Measurements from ENCODE around the gene NTN1. TPM values are rescaled to one million over a fixed set of nuclear protein-coding genes. Genes with fewer than 3 reads are reported as not detected.

The NTN1 gene
- total RNA-seq, 3 donors from 2014 or later (not counting 1 experiment from before 2014, with no cell fraction given): 0.12 to 0.15 (median 0.14) TPM

DNA sequence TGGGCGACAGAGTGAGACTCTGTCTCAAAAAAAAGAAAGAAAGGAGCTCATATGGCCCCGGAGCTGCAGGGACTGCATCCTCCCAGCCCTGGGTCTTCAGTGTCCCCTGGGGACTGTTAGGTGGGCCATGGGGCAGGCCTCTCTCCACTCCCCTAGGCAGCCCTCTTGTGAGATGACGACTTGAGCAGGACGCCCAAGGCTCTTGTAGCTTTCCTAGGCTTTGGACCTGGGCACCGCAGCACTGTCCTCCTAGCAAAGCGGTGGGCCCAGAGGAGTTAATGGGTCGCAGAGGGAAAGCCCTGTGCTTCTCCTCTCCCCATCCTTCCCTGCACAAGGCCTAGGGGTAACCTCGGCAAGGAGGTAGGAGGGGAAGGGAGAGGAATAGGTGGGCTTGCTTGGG is 202.2 kb downstream of the NTN1 start:
- no peaks in the 10 kb centered on the region for H3K36me3 ChIP-seq (ENCODE audit: control insufficient read depth, insufficient read depth, low read length)
- Mint-ChIP-seq H3K36me3 (no peaks in the 10 kb centered on the region), H3K27me3 (ENCODE audit: low read depth in 2 of 2) (no peaks in the 10 kb centered on the region), H3K27ac (no peak overlapping the region), H3K4me1 (no peaks in the 10 kb centered on the region), H3K4me3 (no peak overlapping the region), H3K9me3 (no peaks in the 10 kb centered on the region)
- DNase-seq: no peak
- intact Hi-C loops (cut with micrococcal nuclease): no loop called here
- no peaks in the 10 kb centered on the region for H3K27me3 ChIP-seq (ENCODE audit: control insufficient read depth, insufficient read depth, low read length)
- WGBS (ENCODE audit: insufficient coverage): 84% methylated on average over 7 of the region's 8 CpGs
- no peaks in the 10 kb centered on the region for H3K9me3 ChIP-seq (ENCODE audit: control insufficient read depth, insufficient read depth, low read length)
- no peak overlapping the region for H3K4me3 ChIP-seq (ENCODE audit: low read length)
- no peaks in the 10 kb centered on the region for H3K4me1 ChIP-seq (ENCODE audit: control insufficient read depth, insufficient read depth, low read length)
- no peak for TF ChIP-seq CTCF (IDR thresholded peaks at IDR 0.05)
- H3K27ac ChIP-seq (ENCODE audit: low read length): no peak overlapping the region
- ATAC-seq: no peak

DNA sequence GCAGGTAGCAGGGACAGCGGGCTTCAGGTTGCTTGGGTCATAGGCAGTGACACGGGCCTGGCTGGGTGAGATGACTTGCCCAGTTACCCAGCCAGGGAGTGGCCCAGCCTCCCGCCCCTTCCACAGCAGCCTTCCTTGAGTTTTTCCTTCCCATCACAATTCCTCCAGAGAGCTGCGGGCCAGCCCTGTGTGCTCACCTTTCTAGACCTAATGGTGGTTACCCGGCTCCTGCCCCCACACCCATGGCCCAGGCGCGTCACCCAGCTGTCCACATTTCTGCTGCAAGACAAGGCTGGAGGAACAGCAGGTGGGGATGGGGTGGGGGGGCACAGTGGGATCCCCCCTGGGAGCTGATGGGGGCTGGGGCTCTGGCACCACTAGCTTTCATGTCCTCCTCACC is 203.2 kb downstream of the NTN1 start:
- TF ChIP-seq CTCF (IDR thresholded peaks at IDR 0.05): no peak
- no peaks in the 10 kb centered on the region for H3K27me3 Mint-ChIP-seq (ENCODE audit: low read depth in 2 of 2)
- no peaks in the 10 kb centered on the region for H3K9me3 Mint-ChIP-seq
- intact Hi-C loops (cut with micrococcal nuclease): no loop called here
- no peak overlapping the region for H3K27ac Mint-ChIP-seq
- Histone ChIP-seq H3K27ac (ENCODE audit: low read length) (no peak overlapping the region), H3K4me1 (ENCODE audit: control insufficient read depth, insufficient read depth, low read length) (no peaks in the 10 kb centered on the region), H3K9me3 (ENCODE audit: control insufficient read depth, insufficient read depth, low read length) (no peaks in the 10 kb centered on the region), H3K27me3 (ENCODE audit: control insufficient read depth, insufficient read depth, low read length) (no peaks in the 10 kb centered on the region), H3K4me3 (ENCODE audit: low read length) (no peak overlapping the region), H3K36me3 (ENCODE audit: control insufficient read depth, insufficient read depth, low read length) (no peaks in the 10 kb centered on the region)
- H3K36me3 Mint-ChIP-seq: no peaks in the 10 kb centered on the region
- DNase-seq: no peak
- no peak for ATAC-seq
- 95% methylated on average over 7 of the region's 7 CpGs for WGBS (ENCODE audit: insufficient coverage)
- H3K4me3 Mint-ChIP-seq: no peak overlapping the region
- no peaks in the 10 kb centered on the region for H3K4me1 Mint-ChIP-seq

DNA sequence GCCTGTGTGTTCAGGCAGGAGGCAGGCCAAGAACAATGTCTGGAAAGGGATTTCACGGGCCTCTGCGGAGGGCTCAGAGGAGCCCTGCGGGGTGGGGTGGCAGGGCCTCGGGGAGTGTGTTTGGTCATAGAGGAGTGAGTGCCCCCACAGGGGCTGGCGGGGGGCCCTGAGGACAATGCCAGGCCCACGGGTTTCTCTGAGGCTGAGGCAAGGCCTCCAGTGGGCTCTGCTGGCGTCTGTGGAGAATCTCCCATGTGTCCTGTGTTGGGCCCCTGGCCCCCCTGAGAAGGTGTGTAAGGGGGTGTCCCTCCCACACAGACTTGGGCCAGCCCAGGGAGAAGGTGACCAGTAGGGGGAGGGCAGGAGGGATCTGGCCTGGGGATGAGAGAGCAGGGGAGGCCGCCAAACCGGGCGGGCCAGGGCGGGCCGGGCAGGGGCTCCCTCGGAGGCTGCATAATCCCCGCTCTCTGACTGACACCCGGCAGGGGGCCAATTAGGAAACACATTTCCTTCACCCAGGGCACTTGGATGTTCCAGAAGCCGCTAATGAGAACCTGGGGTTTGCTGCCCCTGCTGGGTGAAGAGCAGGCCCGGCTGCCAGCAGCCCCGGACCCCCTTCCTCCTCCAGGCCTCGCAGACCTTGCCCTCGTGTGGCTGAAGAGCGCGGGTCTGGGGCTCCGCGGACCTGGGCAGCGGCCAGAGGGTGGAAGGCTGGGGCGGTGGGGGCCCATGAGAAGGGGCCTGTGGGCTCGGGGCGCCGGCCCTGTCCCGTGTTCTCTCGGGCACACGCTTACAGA is 204.2 kb downstream of the NTN1 start:
- no peaks in the 10 kb centered on the region for H3K4me1 Mint-ChIP-seq
- 91% methylated on average over 32 of the region's 32 CpGs for WGBS (ENCODE audit: insufficient coverage)
- ATAC-seq: no peak

More for the DNA sequence above, 204.2 kb downstream of the NTN1 start:
- no peaks in the 10 kb centered on the region for H3K36me3 Mint-ChIP-seq
- Histone ChIP-seq H3K27me3 (ENCODE audit: control insufficient read depth, insufficient read depth, low read length) (no peaks in the 10 kb centered on the region), H3K36me3 (ENCODE audit: control insufficient read depth, insufficient read depth, low read length) (no peaks in the 10 kb centered on the region), H3K27ac (ENCODE audit: low read length) (no peak overlapping the region), H3K9me3 (ENCODE audit: control insufficient read depth, insufficient read depth, low read length) (no peaks in the 10 kb centered on the region), H3K4me1 (ENCODE audit: control insufficient read depth, insufficient read depth, low read length) (no peaks in the 10 kb centered on the region), H3K4me3 (ENCODE audit: low read length) (no peak overlapping the region)
- no peaks in the 10 kb centered on the region for H3K9me3 Mint-ChIP-seq
- H3K27ac Mint-ChIP-seq: no peak overlapping the region
- DNase-seq: no peak
- intact Hi-C loops (cut with micrococcal nuclease): no loop called here
- no peak for TF ChIP-seq CTCF (IDR thresholded peaks at IDR 0.05)
- H3K27me3 Mint-ChIP-seq (ENCODE audit: low read depth in 2 of 2): no peaks in the 10 kb centered on the region
- H3K4me3 Mint-ChIP-seq: no peak overlapping the region

Measured in natural killer cell (primary cell).